Measurements from ENCODE around the gene IGF1R.

- TF ChIP-seq, protein P1, sequence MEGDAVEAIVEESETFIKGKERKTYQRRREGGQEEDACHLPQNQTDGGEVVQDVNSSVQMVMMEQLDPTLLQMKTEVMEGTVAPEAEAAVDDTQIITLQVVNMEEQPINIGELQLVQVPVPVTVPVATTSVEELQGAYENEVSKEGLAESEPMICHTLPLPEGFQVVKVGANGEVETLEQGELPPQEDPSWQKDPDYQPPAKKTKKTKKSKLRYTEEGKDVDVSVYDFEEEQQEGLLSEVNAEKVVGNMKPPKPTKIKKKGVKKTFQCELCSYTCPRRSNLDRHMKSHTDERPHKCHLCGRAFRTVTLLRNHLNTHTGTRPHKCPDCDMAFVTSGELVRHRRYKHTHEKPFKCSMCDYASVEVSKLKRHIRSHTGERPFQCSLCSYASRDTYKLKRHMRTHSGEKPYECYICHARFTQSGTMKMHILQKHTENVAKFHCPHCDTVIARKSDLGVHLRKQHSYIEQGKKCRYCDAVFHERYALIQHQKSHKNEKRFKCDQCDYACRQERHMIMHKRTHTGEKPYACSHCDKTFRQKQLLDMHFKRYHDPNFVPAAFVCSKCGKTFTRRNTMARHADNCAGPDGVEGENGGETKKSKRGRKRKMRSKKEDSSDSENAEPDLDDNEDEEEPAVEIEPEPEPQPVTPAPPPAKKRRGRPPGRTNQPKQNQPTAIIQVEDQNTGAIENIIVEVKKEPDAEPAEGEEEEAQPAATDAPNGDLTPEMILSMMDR (IDR thresholded peaks at IDR 0.05 in 2 of 3, conservative IDR thresholded peaks at IDR 0.05 in 1 of 3; ENCODE audit: borderline replicate concordance in 1 of 3, insufficient read depth in 1 of 3, low read depth in 2 of 3, low read length in 2 of 3) = no peak
- no peak for TF ChIP-seq ELF1 (IDR thresholded peaks at IDR 0.05; ENCODE audit: borderline replicate concordance, low read depth)
- no peak for TF ChIP-seq POLR2A (IDR thresholded peaks at IDR 0.05; ENCODE audit: borderline replicate concordance, extremely low read depth, insufficient read depth, insufficient read length)
- no peak for TF ChIP-seq CEBPB (IDR thresholded peaks at IDR 0.05; ENCODE audit: low read depth)
Observed at GRCh38 chr15:98938105-98938417, 289.7 kb downstream of the IGF1R start.
